HG03378 (cell line): ENCODE measurements around the gene TMEM220.

ENCODE experiments used
- ATAC-seq: cut with Tn5 transposase; IDR thresholded peaks from one replicate; pipeline ENCODE4 v1.9.1; 2021; ENCODE audit warnings: mild to moderate bottlenecking, moderate library complexity; ENCODE audit not compliant: unreplicated experiment

TMEM220 gene

GRCh38 chr17:10729334-10730193, at the start of gene TMEM220:
Gene TMEM220, minus strand, starts transcription at chr17:10730023. Its CDS starts 172 bp downstream, at chr17:10729851.
- ATAC-seq: no peak

GRCh38 chr17:10779609-10780008, 49.8 kb upstream of the TMEM220 start:
- no peak for ATAC-seq

DNA sequence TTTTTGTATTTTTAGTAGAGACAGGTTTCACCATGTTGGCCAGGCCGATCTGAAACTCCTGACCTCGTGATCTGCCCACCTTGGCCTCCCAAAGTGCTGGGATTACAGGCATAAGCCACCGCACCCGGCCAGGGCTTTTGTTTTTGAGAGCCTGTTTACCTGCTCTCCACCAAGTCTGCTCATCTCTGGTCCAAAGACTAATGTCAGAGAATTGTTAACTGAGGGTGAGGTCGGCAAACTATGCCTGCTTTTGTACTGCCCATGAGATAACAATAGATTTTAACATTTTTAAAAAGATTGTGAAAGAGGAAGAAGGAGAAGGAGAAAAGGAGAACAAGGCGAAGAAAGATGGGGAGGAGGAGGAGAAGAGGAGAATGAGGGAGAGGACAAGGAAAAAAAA, 48.1 kb upstream of the TMEM220 start:
- ATAC-seq: no peak

- ATAC-seq: no peak
Observed at GRCh38 chr17:10777131-10777807, 47.4 kb upstream of the TMEM220 start.

DNA sequence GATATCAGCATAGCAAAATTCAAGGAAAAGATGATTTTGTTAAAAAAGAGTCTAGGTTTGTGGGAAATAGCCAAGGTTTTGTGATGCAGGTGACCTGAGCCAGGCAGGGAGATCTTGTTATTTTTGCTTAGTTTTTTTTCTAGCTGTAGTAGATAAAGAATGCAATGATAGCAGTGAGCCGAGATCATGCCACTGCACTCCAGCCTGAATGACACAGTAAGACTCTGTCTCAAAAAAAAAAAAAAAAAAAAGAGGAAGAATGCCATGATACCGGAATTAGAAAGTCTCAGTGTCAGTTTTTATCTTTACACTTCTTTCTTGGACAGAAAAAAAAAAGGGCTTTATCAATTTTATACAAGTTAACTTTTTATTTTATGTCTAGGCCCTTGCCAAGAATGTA, 46.6 kb upstream of the TMEM220 start:
- no peak for ATAC-seq

DNA sequence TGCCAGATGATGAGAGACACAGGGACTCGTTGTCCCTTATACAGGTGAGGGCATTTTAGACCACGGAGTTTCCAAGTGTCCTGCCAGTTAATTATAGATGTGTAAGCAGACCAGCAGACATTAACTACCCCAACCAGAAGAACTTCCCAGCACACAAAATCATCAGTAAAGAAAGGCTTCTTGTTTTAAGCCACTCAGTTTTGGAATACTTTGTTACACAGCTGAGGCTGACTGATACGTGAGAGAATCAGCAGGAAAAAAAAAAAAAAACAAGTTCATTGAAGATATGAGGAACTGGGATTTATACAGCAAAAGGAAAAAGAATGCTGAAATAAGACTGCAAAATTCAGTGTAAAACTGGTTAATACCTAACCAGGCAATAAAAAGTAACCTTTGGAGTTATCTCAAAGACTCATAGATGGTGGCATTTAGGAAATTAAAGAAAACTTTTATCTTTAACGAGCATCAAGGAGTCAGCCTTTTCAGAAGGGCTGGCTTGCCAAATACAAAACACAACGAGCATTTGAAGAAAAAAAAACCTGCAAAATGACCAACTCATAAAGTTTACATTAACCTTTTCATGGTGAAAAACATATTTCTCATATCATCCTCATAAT, 46.0 kb upstream of the TMEM220 start:
- no peak for ATAC-seq

GRCh38 chr17:10775058-10775457, 45.2 kb upstream of the TMEM220 start:
- ATAC-seq: no peak

DNA sequence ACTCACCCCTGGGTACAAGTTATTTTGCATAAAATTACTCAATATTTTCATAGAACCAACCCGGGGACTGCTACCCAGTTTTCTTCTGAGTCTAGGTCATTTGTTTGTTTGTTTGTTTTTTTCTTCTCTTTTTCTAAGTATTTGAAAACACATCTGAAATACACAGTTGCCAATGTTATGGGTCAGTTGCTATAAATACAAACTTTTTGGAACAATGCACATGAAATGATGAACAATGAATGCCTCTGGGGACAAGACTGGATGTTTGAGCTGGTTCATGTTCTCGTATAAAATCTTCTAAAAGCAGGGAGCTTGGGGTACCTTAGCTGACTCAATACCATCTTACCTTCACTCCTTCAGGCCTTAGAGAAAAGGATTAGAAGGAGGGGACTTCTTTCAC, 43.6 kb upstream of the TMEM220 start:
- no peak for ATAC-seq

- ATAC-seq: no peak
Observed at GRCh38 chr17:10772425-10773380, 42.9 kb upstream of the TMEM220 start.

- ATAC-seq: no peak
Observed at GRCh38 chr17:10771148-10771547, 41.3 kb upstream of the TMEM220 start.

GRCh38 chr17:10769840-10770239, 40.0 kb upstream of the TMEM220 start:
- no peak for ATAC-seq

- no peak for ATAC-seq
Observed at GRCh38 chr17:10768750-10769251, 39.0 kb upstream of the TMEM220 start.

- no peak for ATAC-seq
Observed at GRCh38 chr17:10767232-10767631, 37.4 kb upstream of the TMEM220 start.

- no peak for ATAC-seq
Observed at GRCh38 chr17:10762037-10762436, 32.2 kb upstream of the TMEM220 start.

- no peak for ATAC-seq
Observed at GRCh38 chr17:10761281-10761680, 31.5 kb upstream of the TMEM220 start.

DNA sequence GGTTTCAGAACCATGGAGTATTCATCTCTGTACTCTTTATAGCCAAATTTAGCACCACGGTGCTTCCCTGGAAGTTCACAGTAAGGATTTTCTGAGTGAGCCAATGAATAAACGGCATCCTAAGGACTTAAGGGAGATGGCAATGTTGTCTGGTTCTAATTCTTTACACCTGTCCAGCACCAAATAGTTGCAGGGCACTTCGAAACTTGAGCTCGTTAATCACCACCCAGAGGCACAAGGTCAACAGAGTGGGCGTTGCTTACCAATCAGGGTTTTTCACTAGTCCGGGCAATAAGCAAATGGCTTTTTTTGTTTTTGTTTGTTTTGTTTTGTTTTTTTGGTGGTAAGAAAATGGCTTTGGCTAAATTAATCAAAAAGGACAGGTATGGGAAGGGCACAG, 28.2 kb upstream of the TMEM220 start:
- ATAC-seq: no peak

- no peak for ATAC-seq
Observed at GRCh38 chr17:10757647-10758046, 27.8 kb upstream of the TMEM220 start.

DNA sequence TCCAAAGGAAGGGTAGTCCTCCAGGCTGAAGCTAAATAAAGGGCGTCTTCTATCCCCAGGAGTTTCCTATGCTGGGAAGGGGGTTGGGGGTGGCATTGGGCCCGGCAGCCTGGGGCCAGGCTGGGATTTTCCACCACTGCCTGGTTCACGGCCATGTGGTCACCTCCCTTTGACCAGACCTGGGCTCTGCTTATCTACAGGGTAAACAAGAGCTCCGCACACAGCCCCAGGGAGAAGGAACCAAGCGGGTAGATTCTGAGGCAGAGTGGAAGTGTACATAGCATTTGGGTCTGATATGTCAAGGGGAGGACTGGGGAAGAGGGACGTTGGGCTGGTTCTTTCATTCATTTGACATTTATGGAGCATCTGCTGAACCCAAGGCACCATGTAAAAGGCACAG, 27.2 kb upstream of the TMEM220 start:
- no peak for ATAC-seq

- no peak for ATAC-seq
Observed at GRCh38 chr17:10756619-10757018, 26.8 kb upstream of the TMEM220 start.

DNA sequence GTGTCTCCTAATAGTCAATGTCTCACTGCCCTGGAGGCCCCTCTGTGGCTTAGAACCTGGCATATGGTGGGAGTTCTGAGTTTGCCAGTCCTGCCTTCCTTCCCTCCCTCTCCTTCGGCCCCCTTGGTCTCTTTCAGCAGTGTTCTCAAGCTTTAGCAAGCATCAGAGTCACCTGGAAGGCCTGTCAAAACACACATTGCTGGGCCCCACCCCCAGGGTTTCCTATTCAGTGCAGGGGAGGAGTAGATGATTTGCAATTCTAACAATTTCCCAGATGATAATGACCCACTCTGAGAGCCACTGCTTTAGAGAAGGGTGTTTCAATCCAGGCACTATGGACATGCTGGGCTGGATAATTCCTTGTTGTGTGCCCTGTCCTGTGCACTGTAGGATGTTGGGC, 26.4 kb upstream of the TMEM220 start:
- no peak for ATAC-seq
